Subcutaneous adipose tissue (tissue), 4 donors: Measurements from ENCODE around the gene PTGES3. TPM values are rescaled to one million over a fixed set of nuclear protein-coding genes. Genes with fewer than 3 reads are reported as not detected.

Source experiments
- CTCF ChIP-seq: fragments of 450-650 bp; IDR thresholded peaks from one replicate; pipeline ENCODE4 v1.5.1; 2016; ENCODE audit warnings: low read depth, mild to moderate bottlenecking, control low read depth, antibody characterized with exemption, moderate library complexity
- total RNA-seq, 4 donors: library from RNA; depleted of rRNA; stranded (reverse); fragments of >200 nt; gene quantifications; one replicate each; pipeline ENCODE4 v1.1.0, GENCODE V29; 2016

Gene PTGES3
- total RNA-seq, 4 donors from 2014 or later: 87.4 to 145 (median 96.2) TPM

- TF ChIP-seq CTCF: no peak
Measured at GRCh38 chr12:56718149-56718548, 30.1 kb upstream of the PTGES3 start.

GRCh38 chr12:56716933-56717880 is 29.1 kb upstream of the PTGES3 start:
- TF ChIP-seq CTCF: no peak

- TF ChIP-seq CTCF: no peak
Measured at GRCh38 chr12:56716458-56716857, 28.4 kb upstream of the PTGES3 start.

GRCh38 chr12:56715798-56716197 is 27.7 kb upstream of the PTGES3 start:
- TF ChIP-seq CTCF: no peak

GRCh38 chr12:56714431-56714929 is 26.4 kb upstream of the PTGES3 start:
- TF ChIP-seq CTCF: no peak

- TF ChIP-seq CTCF: no peak
Measured at GRCh38 chr12:56713345-56713744, 25.3 kb upstream of the PTGES3 start.

- TF ChIP-seq CTCF: no peak
Measured at GRCh38 chr12:56709759-56710376, 21.8 kb upstream of the PTGES3 start.
